WTC11 (cell line): Measurements from ENCODE around the gene CDRT4. TPM values are rescaled to one million over a fixed set of nuclear protein-coding genes. Genes with fewer than 3 reads are reported as not detected.

Source experiments
- ATAC-seq: fragments of 200-7000 bp; cut with Tn5 transposase; 2 replicates; pipeline ENCODE4 v1.10.0; 2021; ENCODE audit warnings: mild to moderate bottlenecking, moderate library complexity
- CTCF ChIA-PET: fragments of 300-600 bp; sonication (Branson Sonifier 250); formaldehyde crosslinking; loops from one replicate; lab custom pipeline; 2021; ENCODE audit warnings: antibody characterized with exemption; lab: Charles Lee
- POLR2A ChIA-PET: fragments of 350-600 bp; sonication (Branson Sonifier 250); formaldehyde crosslinking; loops from one replicate; lab custom pipeline; 2021; ENCODE audit warnings: antibody characterized with exemption; lab: Charles Lee
- DNase-seq: peaks from one replicate; pipeline ENCODE4 v3.0.0; 2021; ENCODE audit warnings: low spot score
- H3K27ac Mint-ChIP-seq: 2 replicates; pipeline ENCODE4 v1.8.0; 2021; ENCODE audit warnings: mixed read lengths
- H3K27me3 Mint-ChIP-seq: 2 replicates; pipeline ENCODE4 v1.8.0; 2021; ENCODE audit warnings: low read depth, mild to moderate bottlenecking, moderate library complexity, mixed read lengths
- H3K36me3 Mint-ChIP-seq: 2 replicates; pipeline ENCODE4 v1.8.0; 2021; ENCODE audit warnings: mixed read lengths
- H3K4me1 Mint-ChIP-seq: 2 replicates; pipeline ENCODE4 v1.8.0; 2022; ENCODE audit warnings: mixed read lengths
- H3K4me3 Mint-ChIP-seq: 2 replicates; pipeline ENCODE4 v1.8.0; 2021; ENCODE audit warnings: mild to moderate bottlenecking, moderate library complexity, mixed read lengths
- H3K9me3 Mint-ChIP-seq: 2 replicates; pipeline ENCODE4 v1.8.0; 2021; ENCODE audit warnings: mixed read lengths
- CREB1 ChIP-seq: sonication (generic); formaldehyde crosslinking; IDR thresholded peaks from 2 replicates; pipeline ENCODE4 v1.8.0; 2023; ENCODE audit warnings: mild to moderate bottlenecking, missing genetic modification reagents
- CREM ChIP-seq: sonication (generic); formaldehyde crosslinking; IDR thresholded peaks from 2 replicates; pipeline ENCODE4 v1.8.1; 2022; ENCODE audit warnings: mild to moderate bottlenecking, missing genetic modification reagents, moderate library complexity
- ELF4 ChIP-seq: sonication (generic); formaldehyde crosslinking; IDR thresholded peaks from 2 replicates; pipeline ENCODE4 v1.8.1; 2022; ENCODE audit warnings: low read depth, mild to moderate bottlenecking, moderate library complexity, missing genetic modification reagents
- ESRRA ChIP-seq: sonication (generic); formaldehyde crosslinking; IDR thresholded peaks from 2 replicates; pipeline ENCODE4 v1.8.1; 2022; ENCODE audit warnings: mild to moderate bottlenecking, missing genetic modification reagents, borderline replicate concordance
- NR3C1 ChIP-seq: sonication (generic); formaldehyde crosslinking; conservative IDR thresholded peaks from 2 replicates; pipeline ENCODE4 v1.8.1; 2023; ENCODE audit warnings: low read depth, mild to moderate bottlenecking, missing genetic modification reagents
- RELA ChIP-seq: sonication (generic); formaldehyde crosslinking; IDR thresholded peaks from 2 replicates; pipeline ENCODE4 v1.8.1; 2022; ENCODE audit warnings: missing genetic modification reagents, mild to moderate bottlenecking, borderline replicate concordance
- SMAD3 ChIP-seq: sonication (generic); formaldehyde crosslinking; IDR thresholded peaks from 2 replicates; pipeline ENCODE4 v1.8.0; 2022; ENCODE audit warnings: missing genetic modification reagents, mild to moderate bottlenecking, borderline replicate concordance
- SMAD4 ChIP-seq: sonication (generic); formaldehyde crosslinking; IDR thresholded peaks from 2 replicates; pipeline ENCODE4 v1.8.0; 2022; ENCODE audit warnings: mild to moderate bottlenecking, missing genetic modification reagents
- SOX15 ChIP-seq: fragments of 250-450 bp; sonication (Bioruptor Pico); IDR thresholded peaks from 2 replicates; pipeline ENCODE4 v1.9.0; 2021; ENCODE audit warnings: mild to moderate bottlenecking
- TCF7 ChIP-seq: sonication (generic); formaldehyde crosslinking; IDR thresholded peaks from 2 replicates; pipeline ENCODE4 v1.8.0; 2022; ENCODE audit warnings: mild to moderate bottlenecking, low read depth, missing genetic modification reagents, moderate library complexity
- TEAD4 ChIP-seq: sonication (generic); formaldehyde crosslinking; IDR thresholded peaks from 2 replicates; pipeline ENCODE4 v1.8.0; 2022; ENCODE audit warnings: mild to moderate bottlenecking, missing genetic modification reagents
- ZBTB21 ChIP-seq: sonication (generic); formaldehyde crosslinking; IDR thresholded peaks from 2 replicates; pipeline ENCODE4 v1.8.1; 2023; ENCODE audit warnings: mild to moderate bottlenecking, missing genetic modification reagents, borderline replicate concordance
- ZNF263 ChIP-seq: sonication (generic); formaldehyde crosslinking; IDR thresholded peaks from 2 replicates; pipeline ENCODE4 v1.8.1; 2022; ENCODE audit warnings: low read depth, mild to moderate bottlenecking, moderate library complexity, missing genetic modification reagents
- ZNF317 ChIP-seq: sonication (generic); formaldehyde crosslinking; IDR thresholded peaks from 2 replicates; pipeline ENCODE4 v1.8.1; 2023; ENCODE audit warnings: low read depth, mild to moderate bottlenecking, moderate library complexity, missing genetic modification reagents, borderline replicate concordance
- ZNF396 ChIP-seq: fragments of 250-450 bp; sonication (Bioruptor Pico); IDR thresholded peaks from 2 replicates; pipeline ENCODE4 v1.8.0; 2021; ENCODE audit warnings: mild to moderate bottlenecking, moderate library complexity, borderline replicate concordance
- ZNF671 ChIP-seq: fragments of 250-450 bp; sonication (Bioruptor Pico); IDR thresholded peaks from 2 replicates; pipeline ENCODE4 v1.8.0; 2021; ENCODE audit warnings: mild to moderate bottlenecking
- total RNA-seq: library from RNA; stranded (reverse); gene quantifications from 3 replicates; pipeline ENCODE4 v1.2.3, GENCODE V29; 2021
- TF ChIP-seq, protein P1 (sequence below): sonication (generic); formaldehyde crosslinking; IDR thresholded peaks from 2 replicates; pipeline ENCODE4 v1.8.1; 2022; ENCODE audit warnings: low read depth, mild to moderate bottlenecking, moderate library complexity, missing genetic modification reagents, borderline replicate concordance
- TF ChIP-seq, protein P2 (sequence below): fragments of 200-600 bp; IDR thresholded peaks from 2 replicates; pipeline ENCODE4 v1.8.0; 2022; ENCODE audit warnings: antibody characterized with exemption
- TF ChIP-seq, protein P3 (sequence below): sonication (generic); formaldehyde crosslinking; IDR thresholded peaks from 2 replicates; pipeline ENCODE4 v1.8.0; 2022; ENCODE audit warnings: mild to moderate bottlenecking, missing genetic modification reagents
- TF ChIP-seq, protein P4 (sequence below): fragments of 250-450 bp; sonication (Bioruptor Pico); IDR thresholded peaks from 2 replicates; pipeline ENCODE4 v1.8.0; 2021; ENCODE audit warnings: mild to moderate bottlenecking
- TF ChIP-seq, protein P5 (sequence below): sonication (generic); formaldehyde crosslinking; IDR thresholded peaks from 2 replicates; pipeline ENCODE4 v1.8.1; 2023; ENCODE audit warnings: mild to moderate bottlenecking, moderate library complexity, missing genetic modification reagents
- TF ChIP-seq, protein P6 (sequence below): sonication (generic); formaldehyde crosslinking; IDR thresholded peaks from 2 replicates; pipeline ENCODE4 v1.8.1; 2022; ENCODE audit warnings: low read depth, missing genetic modification reagents, borderline replicate concordance
- TF ChIP-seq, protein P7 (sequence below): sonication (generic); formaldehyde crosslinking; IDR thresholded peaks from 2 replicates; pipeline ENCODE4 v1.8.1; 2023; ENCODE audit warnings: mild to moderate bottlenecking, missing genetic modification reagents

Gene CDRT4
- total RNA-seq, 1 experiment from 2014 or later = 4.9 TPM

DNA sequence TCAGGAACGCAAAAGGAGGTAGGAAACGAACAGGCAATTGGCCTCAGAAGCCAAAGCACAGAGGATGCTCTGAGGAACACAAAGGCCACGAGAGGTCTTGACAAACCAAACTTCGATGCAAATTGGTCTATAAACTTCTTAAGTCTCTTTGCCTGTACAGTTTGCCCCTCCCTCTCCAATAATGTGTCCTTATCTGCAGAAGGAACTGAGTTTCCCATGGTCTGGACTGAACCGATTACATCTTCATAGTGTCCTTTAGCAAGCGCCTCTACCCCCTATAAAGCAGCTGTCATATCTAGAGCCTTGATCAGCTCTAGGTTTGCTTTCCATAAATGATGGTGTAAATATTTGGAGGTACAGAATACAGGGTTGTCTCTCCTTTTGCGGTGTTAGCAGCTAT is 3.1 kb upstream of the CDRT4 start (continued):
- no peak for TF ChIP-seq SOX15 (CRISPR knock-in tag)
- no peak for TF ChIP-seq ZNF317 (CRISPR knock-in tag)
- no peak for TF ChIP-seq NR3C1 (CRISPR knock-in tag)

DNA sequence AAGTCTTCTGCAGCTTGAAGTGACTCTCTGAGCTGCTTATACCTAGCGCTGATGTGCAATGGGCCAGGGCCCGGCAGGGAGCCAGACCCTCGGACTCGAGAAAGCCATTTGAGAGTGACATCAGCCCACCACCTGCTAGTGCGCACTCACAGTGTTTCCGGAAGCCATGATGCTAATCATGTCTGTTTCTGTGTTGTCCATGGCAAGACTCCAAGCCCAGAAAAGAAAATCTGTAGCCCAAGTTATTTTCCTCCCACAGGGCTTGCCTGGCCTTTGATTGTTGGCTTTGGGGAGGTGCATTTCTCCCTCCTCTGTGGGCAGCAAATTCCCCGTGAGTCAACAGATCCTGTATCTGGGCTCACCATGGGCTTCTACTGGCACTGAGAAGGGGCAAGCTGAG is 1.8 kb upstream of the CDRT4 start:
- TF ChIP-seq RELA (CRISPR knock-in tag) (no peak), ZNF263 (no peak), SMAD4 (CRISPR knock-in tag) (no peak), ZBTB21 (CRISPR knock-in tag) (no peak), ESRRA (no peak), CREM (CRISPR knock-in tag) (no peak), TCF7 (no peak)
- TF ChIP-seq, protein P1, sequence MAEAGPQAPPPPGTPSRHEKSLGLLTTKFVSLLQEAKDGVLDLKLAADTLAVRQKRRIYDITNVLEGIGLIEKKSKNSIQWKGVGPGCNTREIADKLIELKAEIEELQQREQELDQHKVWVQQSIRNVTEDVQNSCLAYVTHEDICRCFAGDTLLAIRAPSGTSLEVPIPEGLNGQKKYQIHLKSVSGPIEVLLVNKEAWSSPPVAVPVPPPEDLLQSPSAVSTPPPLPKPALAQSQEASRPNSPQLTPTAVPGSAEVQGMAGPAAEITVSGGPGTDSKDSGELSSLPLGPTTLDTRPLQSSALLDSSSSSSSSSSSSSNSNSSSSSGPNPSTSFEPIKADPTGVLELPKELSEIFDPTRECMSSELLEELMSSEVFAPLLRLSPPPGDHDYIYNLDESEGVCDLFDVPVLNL (CRISPR knock-in tag) = no peak
- TF ChIP-seq, protein P2, sequence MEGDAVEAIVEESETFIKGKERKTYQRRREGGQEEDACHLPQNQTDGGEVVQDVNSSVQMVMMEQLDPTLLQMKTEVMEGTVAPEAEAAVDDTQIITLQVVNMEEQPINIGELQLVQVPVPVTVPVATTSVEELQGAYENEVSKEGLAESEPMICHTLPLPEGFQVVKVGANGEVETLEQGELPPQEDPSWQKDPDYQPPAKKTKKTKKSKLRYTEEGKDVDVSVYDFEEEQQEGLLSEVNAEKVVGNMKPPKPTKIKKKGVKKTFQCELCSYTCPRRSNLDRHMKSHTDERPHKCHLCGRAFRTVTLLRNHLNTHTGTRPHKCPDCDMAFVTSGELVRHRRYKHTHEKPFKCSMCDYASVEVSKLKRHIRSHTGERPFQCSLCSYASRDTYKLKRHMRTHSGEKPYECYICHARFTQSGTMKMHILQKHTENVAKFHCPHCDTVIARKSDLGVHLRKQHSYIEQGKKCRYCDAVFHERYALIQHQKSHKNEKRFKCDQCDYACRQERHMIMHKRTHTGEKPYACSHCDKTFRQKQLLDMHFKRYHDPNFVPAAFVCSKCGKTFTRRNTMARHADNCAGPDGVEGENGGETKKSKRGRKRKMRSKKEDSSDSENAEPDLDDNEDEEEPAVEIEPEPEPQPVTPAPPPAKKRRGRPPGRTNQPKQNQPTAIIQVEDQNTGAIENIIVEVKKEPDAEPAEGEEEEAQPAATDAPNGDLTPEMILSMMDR = no peak
- TF ChIP-seq, protein P3, sequence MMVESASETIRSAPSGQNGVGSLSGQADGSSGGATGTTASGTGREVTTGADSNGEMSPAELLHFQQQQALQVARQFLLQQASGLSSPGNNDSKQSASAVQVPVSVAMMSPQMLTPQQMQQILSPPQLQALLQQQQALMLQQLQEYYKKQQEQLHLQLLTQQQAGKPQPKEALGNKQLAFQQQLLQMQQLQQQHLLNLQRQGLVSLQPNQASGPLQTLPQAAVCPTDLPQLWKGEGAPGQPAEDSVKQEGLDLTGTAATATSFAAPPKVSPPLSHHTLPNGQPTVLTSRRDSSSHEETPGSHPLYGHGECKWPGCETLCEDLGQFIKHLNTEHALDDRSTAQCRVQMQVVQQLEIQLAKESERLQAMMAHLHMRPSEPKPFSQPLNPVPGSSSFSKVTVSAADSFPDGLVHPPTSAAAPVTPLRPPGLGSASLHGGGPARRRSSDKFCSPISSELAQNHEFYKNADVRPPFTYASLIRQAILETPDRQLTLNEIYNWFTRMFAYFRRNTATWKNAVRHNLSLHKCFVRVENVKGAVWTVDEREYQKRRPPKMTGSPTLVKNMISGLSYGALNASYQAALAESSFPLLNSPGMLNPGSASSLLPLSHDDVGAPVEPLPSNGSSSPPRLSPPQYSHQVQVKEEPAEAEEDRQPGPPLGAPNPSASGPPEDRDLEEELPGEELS = no peak
- H3K9me3 Mint-ChIP-seq = no peaks in the 10 kb centered on the region
- no peaks in the 10 kb centered on the region for H3K27me3 Mint-ChIP-seq
- ATAC-seq = no peak
- peaks cover 6% of the 10 kb centered on the region; the same call in 1 of the 2 replicates for H3K36me3 Mint-ChIP-seq
- H3K4me1 Mint-ChIP-seq = peaks cover 10% of the 10 kb centered on the region
- no peak overlapping the region for H3K4me3 Mint-ChIP-seq
- no peak for DNase-seq
- H3K27ac Mint-ChIP-seq = no peak overlapping the region
- POLR2A ChIA-PET = no interaction called here
- CTCF ChIA-PET = interaction anchor here (2.8 kb wide), 1 partner anchor 34 kb away, joined by 12 read pairs; no protein-coding TSS in a partner anchor

DNA sequence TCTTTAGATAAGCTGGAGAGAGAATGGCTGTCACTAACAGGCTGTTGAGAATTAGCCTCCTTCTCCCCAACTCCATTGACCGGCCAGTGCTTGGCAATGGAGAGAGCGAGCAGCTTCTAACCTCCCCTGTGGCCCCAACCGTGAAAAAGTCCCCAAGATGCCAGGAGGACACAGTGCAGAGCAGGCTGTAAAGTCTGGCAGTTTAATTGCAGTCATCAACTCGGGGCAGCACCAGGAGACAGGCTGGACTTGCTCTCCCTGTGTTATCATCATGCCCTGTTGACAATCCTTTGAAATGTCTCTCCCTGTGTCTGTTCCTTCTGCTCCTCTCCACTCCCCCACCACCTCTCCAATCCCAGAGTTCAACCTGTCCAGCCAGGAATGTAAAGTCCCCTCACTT is 705 bp upstream of the CDRT4 start:
- H3K4me1 Mint-ChIP-seq = peaks cover 13% of the 10 kb centered on the region
- ChIA-PET CTCF (interaction anchor here (1.0 kb wide), 1 partner anchor 35 kb away, joined by 4 read pairs; no protein-coding TSS in a partner anchor), POLR2A (no interaction called here)
- ATAC-seq = no peak
- no peak for DNase-seq
- peak overlapping the region; percentile 73 for H3K27ac Mint-ChIP-seq
- H3K9me3 Mint-ChIP-seq = no peaks in the 10 kb centered on the region
- H3K27me3 Mint-ChIP-seq = no peaks in the 10 kb centered on the region
- no peak overlapping the region for H3K4me3 Mint-ChIP-seq
- peaks cover 4% of the 10 kb centered on the region; the same call in 1 of the 2 replicates for H3K36me3 Mint-ChIP-seq
- TF ChIP-seq SOX15 (CRISPR knock-in tag) = no peak
- TF ChIP-seq ZNF671 (CRISPR knock-in tag) = no peak
- no peak for TF ChIP-seq ZNF396 (CRISPR knock-in tag)
- TF ChIP-seq, protein P4, sequence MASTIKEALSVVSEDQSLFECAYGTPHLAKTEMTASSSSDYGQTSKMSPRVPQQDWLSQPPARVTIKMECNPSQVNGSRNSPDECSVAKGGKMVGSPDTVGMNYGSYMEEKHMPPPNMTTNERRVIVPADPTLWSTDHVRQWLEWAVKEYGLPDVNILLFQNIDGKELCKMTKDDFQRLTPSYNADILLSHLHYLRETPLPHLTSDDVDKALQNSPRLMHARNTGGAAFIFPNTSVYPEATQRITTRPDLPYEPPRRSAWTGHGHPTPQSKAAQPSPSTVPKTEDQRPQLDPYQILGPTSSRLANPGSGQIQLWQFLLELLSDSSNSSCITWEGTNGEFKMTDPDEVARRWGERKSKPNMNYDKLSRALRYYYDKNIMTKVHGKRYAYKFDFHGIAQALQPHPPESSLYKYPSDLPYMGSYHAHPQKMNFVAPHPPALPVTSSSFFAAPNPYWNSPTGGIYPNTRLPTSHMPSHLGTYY = no peak
- TF ChIP-seq, protein P5, sequence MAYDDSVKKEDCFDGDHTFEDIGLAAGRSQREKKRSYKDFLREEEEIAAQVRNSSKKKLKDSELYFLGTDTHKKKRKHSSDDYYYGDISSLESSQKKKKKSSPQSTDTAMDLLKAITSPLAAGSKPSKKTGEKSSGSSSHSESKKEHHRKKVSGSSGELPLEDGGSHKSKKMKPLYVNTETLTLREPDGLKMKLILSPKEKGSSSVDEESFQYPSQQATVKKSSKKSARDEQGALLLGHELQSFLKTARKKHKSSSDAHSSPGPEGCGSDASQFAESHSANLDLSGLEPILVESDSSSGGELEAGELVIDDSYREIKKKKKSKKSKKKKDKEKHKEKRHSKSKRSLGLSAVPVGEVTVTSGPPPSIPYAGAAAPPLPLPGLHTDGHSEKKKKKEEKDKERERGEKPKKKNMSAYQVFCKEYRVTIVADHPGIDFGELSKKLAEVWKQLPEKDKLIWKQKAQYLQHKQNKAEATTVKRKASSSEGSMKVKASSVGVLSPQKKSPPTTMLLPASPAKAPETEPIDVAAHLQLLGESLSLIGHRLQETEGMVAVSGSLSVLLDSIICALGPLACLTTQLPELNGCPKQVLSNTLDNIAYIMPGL (CRISPR knock-in tag) = no peak
- no peak for TF ChIP-seq TEAD4 (CRISPR knock-in tag)
- TF ChIP-seq TCF7 = no peak
- TF ChIP-seq, protein P6, sequence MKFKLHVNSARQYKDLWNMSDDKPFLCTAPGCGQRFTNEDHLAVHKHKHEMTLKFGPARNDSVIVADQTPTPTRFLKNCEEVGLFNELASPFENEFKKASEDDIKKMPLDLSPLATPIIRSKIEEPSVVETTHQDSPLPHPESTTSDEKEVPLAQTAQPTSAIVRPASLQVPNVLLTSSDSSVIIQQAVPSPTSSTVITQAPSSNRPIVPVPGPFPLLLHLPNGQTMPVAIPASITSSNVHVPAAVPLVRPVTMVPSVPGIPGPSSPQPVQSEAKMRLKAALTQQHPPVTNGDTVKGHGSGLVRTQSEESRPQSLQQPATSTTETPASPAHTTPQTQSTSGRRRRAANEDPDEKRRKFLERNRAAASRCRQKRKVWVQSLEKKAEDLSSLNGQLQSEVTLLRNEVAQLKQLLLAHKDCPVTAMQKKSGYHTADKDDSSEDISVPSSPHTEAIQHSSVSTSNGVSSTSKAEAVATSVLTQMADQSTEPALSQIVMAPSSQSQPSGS = no peak
- no peak for TF ChIP-seq SMAD3
- no peak for TF ChIP-seq CREB1 (CRISPR knock-in tag)
- TF ChIP-seq, protein P7, sequence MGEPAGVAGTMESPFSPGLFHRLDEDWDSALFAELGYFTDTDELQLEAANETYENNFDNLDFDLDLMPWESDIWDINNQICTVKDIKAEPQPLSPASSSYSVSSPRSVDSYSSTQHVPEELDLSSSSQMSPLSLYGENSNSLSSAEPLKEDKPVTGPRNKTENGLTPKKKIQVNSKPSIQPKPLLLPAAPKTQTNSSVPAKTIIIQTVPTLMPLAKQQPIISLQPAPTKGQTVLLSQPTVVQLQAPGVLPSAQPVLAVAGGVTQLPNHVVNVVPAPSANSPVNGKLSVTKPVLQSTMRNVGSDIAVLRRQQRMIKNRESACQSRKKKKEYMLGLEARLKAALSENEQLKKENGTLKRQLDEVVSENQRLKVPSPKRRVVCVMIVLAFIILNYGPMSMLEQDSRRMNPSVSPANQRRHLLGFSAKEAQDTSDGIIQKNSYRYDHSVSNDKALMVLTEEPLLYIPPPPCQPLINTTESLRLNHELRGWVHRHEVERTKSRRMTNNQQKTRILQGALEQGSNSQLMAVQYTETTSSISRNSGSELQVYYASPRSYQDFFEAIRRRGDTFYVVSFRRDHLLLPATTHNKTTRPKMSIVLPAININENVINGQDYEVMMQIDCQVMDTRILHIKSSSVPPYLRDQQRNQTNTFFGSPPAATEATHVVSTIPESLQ (CRISPR knock-in tag) = no peak
- TF ChIP-seq ZBTB21 (CRISPR knock-in tag) = no peak
- no peak for TF ChIP-seq ELF4
